Activated T-cell treated with anti-CD3 and anti-CD28 coated beads for 1 hour (primary cell): ENCODE data around the gene KRTAP10-8.
"Not testable (repeated sequence)": the region's sequence is repeated elsewhere in the genome, so short reads cannot be mapped to it uniquely, and the experiment has no call there.

ENCODE experiments used
- DNase-seq: peaks from one replicate; pipeline ENCODE4 v3.0.0-alpha.2; 2020; ENCODE audit warnings: low read depth

Gene KRTAP10-8

DNA sequence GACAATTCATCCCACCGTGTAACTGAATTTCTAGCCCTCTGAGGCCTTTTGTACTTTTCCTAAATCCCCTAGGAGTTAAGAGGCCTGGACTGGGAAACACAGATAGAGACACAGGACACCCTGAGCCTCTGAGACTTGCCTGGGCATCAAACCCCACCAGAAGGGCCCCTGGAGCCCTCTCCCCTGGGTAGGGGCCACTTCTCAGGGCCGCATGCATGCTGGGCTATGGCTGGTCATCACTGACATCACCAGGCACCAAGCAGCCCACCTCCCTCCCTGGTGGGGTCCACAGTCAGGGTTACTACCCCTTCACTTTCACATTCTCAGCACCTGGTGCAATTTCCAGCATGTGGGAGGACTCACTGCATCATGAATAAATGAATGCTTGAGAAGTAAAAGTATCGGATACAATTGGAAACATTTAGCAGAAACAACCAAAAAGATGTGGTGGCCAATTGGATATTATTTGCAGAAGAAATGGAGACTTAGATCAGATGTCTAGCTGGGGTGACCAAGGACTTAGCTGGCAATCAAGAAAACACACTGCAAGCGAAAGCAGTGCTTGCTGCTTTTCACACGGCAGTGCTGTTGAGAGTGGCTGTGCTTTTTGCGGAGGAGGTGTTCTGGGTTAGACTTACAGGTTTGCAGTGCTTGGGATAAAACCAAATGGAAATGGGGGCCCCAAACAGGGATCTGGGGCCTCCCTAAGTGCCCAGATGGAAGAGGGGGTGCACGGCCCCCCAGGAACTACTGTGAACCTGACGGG is 12.4 kb upstream of the KRTAP10-8 start:
- no peak for DNase-seq

- DNase-seq = not testable (repeated sequence)
These were observed 11.5 kb upstream of the KRTAP10-8 start, which contains the start of gene KRTAP10-7 for GRCh38 chr21:44600118-44600978. TSS of gene KRTAP10-7 (plus strand) at chr21:44600597. CDS start at chr21:44600622, 25 bp downstream.

GRCh38 chr21:44601091-44601490 is 10.8 kb upstream of the KRTAP10-8 start:
- not testable (repeated sequence) for DNase-seq

DNA sequence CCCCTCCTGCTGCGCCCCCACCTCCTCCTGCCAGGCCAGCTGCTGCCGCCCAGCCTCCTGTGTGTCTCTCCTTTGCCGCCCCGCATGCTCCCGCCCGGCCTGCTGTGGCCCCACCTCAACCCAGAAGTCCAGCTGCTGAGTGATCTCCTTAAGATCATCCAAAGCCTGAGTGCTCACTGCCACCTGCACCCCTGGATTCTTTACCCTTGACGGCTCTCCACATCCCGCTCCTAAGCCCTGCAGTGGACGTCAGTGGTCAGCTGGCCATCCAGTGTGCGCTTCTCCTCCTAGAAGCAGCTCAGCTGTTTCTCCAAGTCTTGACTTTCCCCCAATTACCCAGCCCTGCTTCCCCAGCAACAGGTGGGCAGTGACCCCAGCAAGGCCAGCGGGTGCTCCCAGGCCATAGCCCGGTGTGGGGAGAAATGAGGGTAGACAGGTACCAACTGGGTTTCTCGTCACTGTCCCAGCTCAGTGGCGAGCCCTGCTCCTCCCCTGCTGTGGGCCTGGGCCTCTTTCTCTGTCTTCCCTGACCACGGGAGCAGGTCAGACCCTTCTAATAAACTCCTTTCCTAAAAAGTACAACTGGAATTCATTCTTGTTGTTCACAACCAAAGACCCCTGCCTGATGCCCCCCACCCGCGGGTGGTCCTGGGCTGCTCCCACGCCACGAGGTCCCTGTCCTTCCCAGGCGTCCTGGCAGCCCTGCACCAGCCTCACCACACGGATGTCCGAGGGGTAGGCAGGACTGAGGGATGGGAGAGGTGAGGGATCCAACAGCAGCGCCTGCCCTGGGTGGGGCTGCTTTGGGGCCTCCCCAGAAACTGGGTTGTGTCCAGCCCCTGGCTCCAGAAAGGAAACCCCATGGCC is 10.1 kb upstream of the KRTAP10-8 start:
- no peak for DNase-seq

DNA sequence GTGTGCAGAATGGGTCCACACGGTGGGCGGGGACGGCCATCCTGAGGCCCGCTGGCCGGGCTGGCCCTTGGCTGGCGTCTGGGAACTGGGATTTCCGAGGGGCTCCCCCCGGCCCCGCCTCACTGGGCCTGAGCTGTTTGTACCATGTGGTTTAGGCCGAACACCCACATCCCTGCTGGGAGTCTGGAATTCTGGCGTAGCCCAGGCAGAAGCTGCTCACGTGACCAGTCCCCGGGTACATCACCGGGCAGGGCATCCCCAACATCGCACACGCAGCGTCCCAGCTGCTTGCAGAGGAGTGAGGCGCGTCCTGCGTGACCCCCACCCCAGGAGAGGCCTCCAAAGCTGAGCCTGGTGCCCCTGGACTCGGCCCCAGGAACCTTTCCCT is 9.4 kb upstream of the KRTAP10-8 start:
- DNase-seq = no peak

DNA sequence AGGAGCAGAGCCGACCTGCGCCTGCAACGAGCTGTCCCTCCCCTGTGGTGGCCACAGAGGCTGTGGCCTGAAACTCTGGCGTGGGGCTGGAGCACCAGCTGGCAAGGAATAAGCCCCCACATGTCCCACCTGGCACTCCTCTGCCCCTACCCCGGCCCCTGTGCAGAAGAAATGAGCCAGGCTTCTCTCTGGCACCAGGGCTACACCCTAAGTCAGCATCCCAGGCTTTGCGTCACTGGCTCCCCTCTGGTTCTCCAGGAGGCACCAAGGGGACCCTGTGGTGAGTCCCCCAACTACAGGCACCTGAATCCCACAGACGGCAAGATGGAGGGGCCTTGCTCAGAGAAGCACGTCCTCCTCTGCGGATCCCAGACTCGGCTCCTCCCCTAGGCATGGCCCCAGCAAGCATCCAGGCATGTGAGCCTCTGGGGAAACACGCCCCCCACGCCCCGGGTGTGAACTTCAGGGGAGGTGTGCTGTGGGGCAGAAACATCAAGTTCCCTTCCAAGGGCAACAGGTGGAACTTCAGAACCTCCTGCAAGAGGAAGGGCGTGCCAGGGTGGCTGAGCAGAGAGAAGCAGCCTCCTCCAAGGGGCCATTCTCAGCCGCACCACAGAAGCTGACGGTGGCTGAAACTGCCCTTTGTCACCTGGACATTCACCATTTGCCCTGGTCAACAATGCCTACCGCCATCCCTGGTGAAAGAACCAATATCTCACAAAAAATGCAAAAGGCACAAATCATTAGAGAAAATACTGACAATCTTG is 8.6 kb upstream of the KRTAP10-8 start:
- DNase-seq = no peak

DNA sequence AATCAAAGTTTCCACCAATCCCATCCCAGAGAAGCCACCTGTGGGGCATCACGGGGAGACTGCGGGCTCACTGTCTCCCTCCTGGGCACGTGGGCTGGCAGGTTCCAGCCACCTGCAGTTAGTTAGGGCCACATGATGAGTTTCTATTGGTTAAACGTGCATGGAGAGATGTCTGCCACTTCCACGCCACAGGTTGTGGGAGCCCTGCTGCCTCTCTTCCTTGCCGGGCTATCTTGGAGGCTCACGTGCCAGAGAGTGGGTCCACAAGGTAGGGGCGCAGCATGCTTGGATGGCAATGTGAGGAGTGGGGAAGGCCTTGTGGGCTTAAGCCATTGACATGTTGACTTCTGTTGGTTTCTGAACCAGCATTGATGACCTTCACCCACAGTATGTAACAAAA is 8.0 kb upstream of the KRTAP10-8 start:
- no peak for DNase-seq

GRCh38 chr21:44606495-44606894 is 5.4 kb upstream of the KRTAP10-8 start:
- DNase-seq = no peak

GRCh38 chr21:44609193-44609592 is 2.7 kb upstream of the KRTAP10-8 start:
- no peak for DNase-seq

- not testable (repeated sequence) for DNase-seq
These were observed 1.6 kb upstream of the KRTAP10-8 start for GRCh38 chr21:44610157-44610843.

DNA sequence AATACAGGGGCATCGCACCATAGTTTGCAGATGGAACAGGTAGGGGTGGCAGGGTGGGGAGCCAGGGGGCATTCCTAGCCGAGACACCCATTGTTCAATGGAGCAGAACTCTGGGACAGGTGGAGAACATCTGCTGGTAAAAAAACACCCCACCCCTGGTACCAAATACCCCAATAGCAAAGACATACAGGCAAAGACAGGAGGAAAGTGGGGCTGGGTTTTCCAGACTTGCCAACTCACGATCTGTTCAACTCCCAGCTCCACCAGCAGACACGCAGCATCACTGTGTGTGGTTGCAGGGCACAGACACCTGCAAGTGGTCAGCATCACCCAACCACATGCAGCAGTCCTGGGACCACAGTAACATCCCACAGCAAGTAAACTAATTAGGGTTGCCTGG is 328 bp upstream of the KRTAP10-8 start:
- DNase-seq = no peak

- DNase-seq = no peak
These were observed 870 bp downstream of the KRTAP10-8 start for GRCh38 chr21:44612669-44613229.

DNA sequence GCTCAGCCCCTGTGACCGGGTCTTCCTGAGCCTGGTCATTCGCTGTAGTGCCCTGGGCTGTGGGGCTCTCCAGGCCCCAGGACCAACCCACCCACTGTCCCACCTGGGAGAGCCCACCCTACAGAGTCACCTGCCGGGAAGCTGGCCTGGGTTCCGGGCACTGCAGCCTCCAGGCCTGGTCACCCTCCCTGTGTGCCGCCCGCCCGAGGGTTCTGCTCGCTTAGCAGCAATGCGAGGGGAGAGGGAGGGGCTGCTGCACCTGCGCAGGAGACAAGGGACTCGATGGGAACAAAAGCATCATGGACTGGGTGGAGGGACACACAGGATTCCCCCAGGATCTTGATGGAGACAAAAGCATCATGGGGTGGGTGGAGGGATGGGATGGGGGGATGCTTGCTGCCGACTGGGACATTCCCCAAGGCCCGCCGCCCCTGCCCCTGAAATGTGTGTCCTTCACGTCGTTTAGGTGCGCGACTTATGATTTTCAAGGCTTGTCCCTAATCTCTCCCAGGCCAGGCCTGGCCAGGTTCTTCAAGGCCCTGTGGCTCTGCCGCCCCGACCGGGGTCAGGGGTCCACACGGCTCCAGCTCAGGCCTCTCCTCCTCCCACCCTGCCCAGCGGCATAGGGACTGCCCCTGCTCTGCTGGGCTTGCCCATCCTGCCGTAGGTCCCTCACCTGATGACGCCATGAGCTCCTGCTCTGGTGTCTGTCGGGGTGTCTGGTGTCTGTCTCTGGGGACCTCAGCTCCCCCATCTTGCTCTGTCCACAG is 1.7 kb downstream of the KRTAP10-8 start:
- no peak for DNase-seq

GRCh38 chr21:44614161-44614631 is 2.3 kb downstream of the KRTAP10-8 start:
- DNase-seq = no peak

DNA sequence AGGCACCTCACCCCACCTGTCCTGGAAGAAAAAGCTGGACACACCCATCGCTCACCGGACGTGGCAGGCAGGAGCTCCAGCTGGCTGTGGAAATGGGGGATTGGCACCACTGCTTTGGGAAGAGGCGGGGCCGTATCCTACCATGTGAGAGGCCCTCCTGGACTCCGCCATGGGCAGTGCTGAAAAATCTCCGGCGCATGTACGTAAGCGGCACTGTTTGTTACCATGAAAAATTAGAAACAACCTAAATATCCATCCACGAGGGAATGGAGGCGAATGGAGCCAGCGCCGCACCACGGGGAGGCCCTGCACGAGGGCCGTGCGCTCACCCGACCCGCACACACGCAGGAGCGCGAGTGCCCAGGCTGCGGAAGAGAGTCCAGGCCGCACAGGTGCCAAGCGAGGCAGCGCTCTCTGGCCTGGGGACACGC is 3.1 kb downstream of the KRTAP10-8 start:
- DNase-seq = no peak

- no peak for DNase-seq
These were observed 3.6 kb downstream of the KRTAP10-8 start for GRCh38 chr21:44615466-44615865.

DNA sequence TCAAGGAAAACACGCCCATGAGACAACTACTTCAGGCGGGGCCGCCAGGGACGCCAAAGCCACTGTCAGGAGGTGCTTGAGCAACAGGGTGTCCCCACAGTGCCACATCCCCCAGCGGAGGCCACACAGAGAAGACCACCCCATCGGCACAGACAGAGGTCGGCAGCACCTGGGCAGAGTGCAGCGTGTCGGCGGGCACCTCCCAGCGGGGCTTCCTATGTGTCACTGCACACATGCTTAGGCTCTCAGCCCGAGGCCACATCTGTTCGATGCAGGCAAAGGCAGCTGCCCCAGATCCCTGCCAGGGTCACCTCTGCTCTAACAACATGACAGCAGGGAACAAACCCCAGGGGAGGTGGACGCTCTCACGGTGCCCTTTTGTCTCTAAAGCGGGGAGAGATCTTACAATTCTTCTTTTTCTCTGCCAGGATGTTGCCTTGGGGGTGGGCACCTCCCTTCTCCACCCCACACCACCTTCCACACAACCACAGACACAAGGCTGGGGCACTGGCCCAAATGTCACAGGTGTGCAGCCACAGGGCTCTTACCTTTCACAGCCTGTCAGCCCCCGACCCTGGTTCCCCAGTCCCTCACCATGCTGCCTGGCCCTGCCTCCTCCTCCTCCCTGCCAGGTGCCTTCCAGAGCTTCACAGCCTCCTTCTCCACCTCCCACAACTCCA is 4.2 kb downstream of the KRTAP10-8 start:
- DNase-seq = no peak

- DNase-seq = no peak
These were observed 4.7 kb downstream of the KRTAP10-8 start for GRCh38 chr21:44616591-44616926.

GRCh38 chr21:44617071-44617501 is 5.2 kb downstream of the KRTAP10-8 start:
- DNase-seq = no peak
